Progenitor cell of endocrine pancreas (in vitro differentiated cells): ENCODE results near the gene RPS27. TPM values are rescaled to one million over a fixed set of nuclear protein-coding genes. Genes with fewer than 3 reads are reported as not detected.
"Not testable (repeated sequence)": the region's sequence is repeated elsewhere in the genome, so short reads cannot be mapped to it uniquely, and the experiment has no call there.

Experiments
- DNase-seq: peaks from one replicate; pipeline ENCODE4 v3.0.0; 2021; ENCODE audit warnings: low spot score; ENCODE audit not compliant: unreplicated experiment
- H3K27ac Mint-ChIP-seq: 2 replicates; pipeline ENCODE4 v1.8.0; 2021; ENCODE audit warnings: mild to moderate bottlenecking, moderate library complexity, mixed read lengths
- H3K27me3 Mint-ChIP-seq: 2 replicates; pipeline ENCODE4 v1.8.0; 2021; ENCODE audit warnings: mixed read lengths
- H3K36me3 Mint-ChIP-seq: 2 replicates; pipeline ENCODE4 v1.8.0; 2022; ENCODE audit warnings: mixed read lengths; ENCODE audit not compliant: insufficient read depth
- H3K4me1 Mint-ChIP-seq: 2 replicates; pipeline ENCODE4 v1.8.0; 2021; ENCODE audit warnings: low read depth, mixed read lengths
- H3K4me3 Mint-ChIP-seq: 2 replicates; pipeline ENCODE4 v1.8.0; 2021; ENCODE audit warnings: low read depth, mild to moderate bottlenecking, moderate library complexity, mixed read lengths
- H3K9me3 Mint-ChIP-seq: 2 replicates; pipeline ENCODE4 v1.8.0; 2021; ENCODE audit warnings: low read depth, mixed read lengths
- microRNA-seq: library from miRNA; unstranded; fragments of <30 nt; microRNA quantifications from one replicate; pipeline ENCODE4 v1.1.0, GENCODE V29; 2020; ENCODE audit warnings: borderline number of aligned reads; ENCODE audit not compliant: unreplicated experiment
- total RNA-seq: library from RNA; stranded (reverse); gene quantifications from 2 replicates; pipeline ENCODE4 v1.2.1, GENCODE V29; 2021
- TF ChIP-seq, protein P1 (sequence below): fragments of 200-600 bp; sonication (generic); IDR thresholded peaks from one replicate; pipeline ENCODE4 v1.5.0; 2021; ENCODE audit warnings: antibody characterized with exemption, mild to moderate bottlenecking; ENCODE audit not compliant: unreplicated experiment

RPS27 gene
- total RNA-seq, 1 donor from 2014 or later, result 2,294 TPM

DNA sequence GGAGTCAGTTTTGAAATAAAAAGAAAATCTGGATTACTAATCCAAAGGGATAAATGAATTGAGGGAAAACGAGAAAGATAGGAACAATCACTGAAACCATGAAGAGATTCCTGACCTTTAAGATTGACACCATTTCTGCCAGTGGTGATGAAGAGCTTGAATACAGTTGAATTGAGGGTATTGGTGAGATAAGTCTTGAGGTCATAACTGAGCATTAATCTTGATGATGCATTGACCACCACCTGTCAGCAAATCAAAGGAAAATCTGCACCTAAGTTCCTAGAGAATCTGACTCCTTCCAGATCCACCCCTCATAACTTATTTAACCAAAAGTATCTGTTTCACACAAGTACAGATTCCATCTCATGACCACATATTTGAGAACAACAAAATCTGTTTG is 21.6 kb downstream of the RPS27 start:
- TF ChIP-seq, protein P1, sequence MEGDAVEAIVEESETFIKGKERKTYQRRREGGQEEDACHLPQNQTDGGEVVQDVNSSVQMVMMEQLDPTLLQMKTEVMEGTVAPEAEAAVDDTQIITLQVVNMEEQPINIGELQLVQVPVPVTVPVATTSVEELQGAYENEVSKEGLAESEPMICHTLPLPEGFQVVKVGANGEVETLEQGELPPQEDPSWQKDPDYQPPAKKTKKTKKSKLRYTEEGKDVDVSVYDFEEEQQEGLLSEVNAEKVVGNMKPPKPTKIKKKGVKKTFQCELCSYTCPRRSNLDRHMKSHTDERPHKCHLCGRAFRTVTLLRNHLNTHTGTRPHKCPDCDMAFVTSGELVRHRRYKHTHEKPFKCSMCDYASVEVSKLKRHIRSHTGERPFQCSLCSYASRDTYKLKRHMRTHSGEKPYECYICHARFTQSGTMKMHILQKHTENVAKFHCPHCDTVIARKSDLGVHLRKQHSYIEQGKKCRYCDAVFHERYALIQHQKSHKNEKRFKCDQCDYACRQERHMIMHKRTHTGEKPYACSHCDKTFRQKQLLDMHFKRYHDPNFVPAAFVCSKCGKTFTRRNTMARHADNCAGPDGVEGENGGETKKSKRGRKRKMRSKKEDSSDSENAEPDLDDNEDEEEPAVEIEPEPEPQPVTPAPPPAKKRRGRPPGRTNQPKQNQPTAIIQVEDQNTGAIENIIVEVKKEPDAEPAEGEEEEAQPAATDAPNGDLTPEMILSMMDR, result no peak
- H3K9me3 Mint-ChIP-seq, result no peaks in the 10 kb centered on the region
- no peak for DNase-seq
- H3K4me1 Mint-ChIP-seq, result peaks cover 3% of the 10 kb centered on the region
- no peak overlapping the region for H3K4me3 Mint-ChIP-seq
- no peaks in the 10 kb centered on the region for H3K27me3 Mint-ChIP-seq
- H3K36me3 Mint-ChIP-seq, result no peaks in the 10 kb centered on the region
- no peak overlapping the region for H3K27ac Mint-ChIP-seq

- not testable (repeated sequence) for H3K4me3 Mint-ChIP-seq, DNase-seq, H3K27me3 Mint-ChIP-seq, H3K27ac Mint-ChIP-seq, H3K36me3 Mint-ChIP-seq, H3K9me3 Mint-ChIP-seq, H3K4me1 Mint-ChIP-seq
Observed at GRCh38 chr1:154012543-154012942, 22.0 kb downstream of the RPS27 start.

DNA sequence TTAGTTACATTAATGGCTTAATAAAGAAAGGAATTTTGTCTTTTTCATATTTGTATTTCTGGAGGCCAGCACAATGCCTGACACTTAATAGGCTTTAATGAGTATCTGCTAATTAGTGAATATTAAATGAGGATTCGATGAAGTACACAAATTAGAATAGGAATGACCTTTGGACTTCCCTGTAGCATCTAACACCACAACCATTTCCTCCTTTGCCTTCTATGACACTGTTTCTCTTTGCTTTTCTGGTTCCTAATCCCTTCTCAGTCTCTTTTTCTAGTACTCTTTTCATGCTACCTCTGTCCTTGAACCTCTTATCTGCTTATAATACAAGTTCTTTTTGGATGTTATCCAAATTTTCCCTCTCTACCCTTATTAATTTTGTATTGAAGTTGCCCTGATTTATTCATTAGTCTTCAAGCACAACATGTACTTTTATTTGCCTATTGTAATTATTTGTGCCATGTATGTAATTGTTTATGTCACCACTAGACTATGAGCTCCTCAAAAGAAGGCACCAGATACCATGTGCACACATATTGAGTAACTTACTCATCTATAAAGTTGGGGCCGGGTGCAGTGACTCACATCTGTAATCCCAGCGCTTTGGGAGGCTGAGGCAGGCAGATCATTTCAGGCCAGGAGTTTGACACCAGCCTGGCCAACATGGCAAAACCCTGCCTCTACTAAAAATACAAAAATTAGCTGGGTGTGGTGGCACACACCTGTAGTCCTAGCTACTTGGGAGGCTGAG is 23.8 kb downstream of the RPS27 start:
- H3K4me3 Mint-ChIP-seq, result no peak overlapping the region
- H3K4me1 Mint-ChIP-seq, result peaks cover 3% of the 10 kb centered on the region
- no peaks in the 10 kb centered on the region for H3K9me3 Mint-ChIP-seq
- H3K27ac Mint-ChIP-seq, result no peak overlapping the region
- DNase-seq, result no peak
- no peaks in the 10 kb centered on the region for H3K27me3 Mint-ChIP-seq
- H3K36me3 Mint-ChIP-seq, result no peaks in the 10 kb centered on the region
- TF ChIP-seq, protein P1, result no peak

DNA sequence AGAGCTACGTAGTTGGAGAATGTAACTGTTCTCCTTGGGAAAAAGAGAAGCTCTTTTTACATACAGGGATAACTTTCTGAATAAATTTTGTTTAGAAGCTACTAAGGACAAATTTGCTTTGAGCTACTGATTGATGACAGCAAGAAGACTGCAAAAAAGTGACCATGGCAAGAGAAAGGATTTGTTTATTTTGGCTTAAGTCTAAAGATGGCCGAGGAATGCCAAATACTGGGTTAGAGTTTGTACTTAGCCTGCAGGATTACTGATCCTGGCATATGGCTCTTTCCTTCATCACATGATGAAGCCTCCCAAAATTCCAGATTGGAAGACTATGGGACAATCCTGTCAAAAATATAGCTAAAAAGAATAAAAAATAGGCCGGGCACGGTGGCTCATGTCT is 28.7 kb downstream of the RPS27 start:
- Mint-ChIP-seq H3K27ac (no peak overlapping the region), H3K4me1 (peaks cover 2% of the 10 kb centered on the region), H3K9me3 (no peaks in the 10 kb centered on the region), H3K27me3 (no peaks in the 10 kb centered on the region), H3K36me3 (no peaks in the 10 kb centered on the region), H3K4me3 (no peak overlapping the region)
- TF ChIP-seq, protein P1, result no peak
- DNase-seq, result no peak

DNA sequence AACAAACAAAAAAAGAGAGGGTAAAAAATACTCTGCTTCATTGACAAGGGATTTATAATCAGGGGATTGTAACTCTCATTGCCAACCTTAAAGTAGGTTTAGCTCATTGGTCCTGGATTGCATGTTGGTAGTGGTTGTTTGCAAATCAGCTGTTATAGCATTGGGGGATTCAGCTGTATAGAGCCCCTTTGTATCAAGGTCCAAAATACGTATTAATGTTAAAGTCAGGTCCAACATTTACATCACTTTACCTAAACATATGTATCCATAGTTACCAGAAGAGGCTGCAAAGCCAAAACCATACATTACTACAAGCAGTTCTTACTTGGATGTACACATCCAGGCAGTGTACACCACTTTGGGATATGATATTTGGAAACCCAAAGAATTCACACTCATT is 29.4 kb downstream of the RPS27 start:
- TF ChIP-seq, protein P1, result no peak
- Mint-ChIP-seq H3K4me3 (no peak overlapping the region), H3K9me3 (no peaks in the 10 kb centered on the region), H3K27me3 (no peaks in the 10 kb centered on the region), H3K4me1 (no peaks in the 10 kb centered on the region), H3K27ac (no peak overlapping the region), H3K36me3 (no peaks in the 10 kb centered on the region)
- no peak for DNase-seq

DNA sequence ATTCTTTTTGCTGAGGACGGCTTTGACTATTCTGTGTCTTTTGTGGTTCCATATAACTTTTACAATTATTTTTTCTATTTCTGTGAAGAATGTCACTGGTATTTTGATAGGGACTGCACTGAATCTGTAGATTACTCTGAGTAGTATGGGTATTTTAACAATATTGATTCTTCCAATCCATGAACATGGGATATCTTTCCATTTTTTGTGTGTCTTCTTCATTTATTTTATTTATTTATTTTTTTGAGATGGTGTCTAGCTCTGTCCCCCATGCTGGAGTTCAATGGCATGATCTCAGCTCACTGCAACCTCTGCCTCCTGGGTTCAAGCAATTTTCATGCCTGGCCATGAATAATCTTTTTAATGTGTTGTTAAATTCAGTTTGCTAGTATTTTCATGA is 43.1 kb downstream of the RPS27 start:
- H3K4me3 Mint-ChIP-seq, H3K4me1 Mint-ChIP-seq, H3K27ac Mint-ChIP-seq, H3K36me3 Mint-ChIP-seq, H3K27me3 Mint-ChIP-seq, DNase-seq: not testable (repeated sequence)
- peaks cover 10% of the 10 kb centered on the region for H3K9me3 Mint-ChIP-seq

Small RNA genes within 50 kb of the gene (microRNA-seq; reads per million reads assigned to microRNA genes)
- gene MIR6737, result not detected

Other genes starting within 250 kb of the RPS27 start
- 29.5 and 36.6 TPM in 2 replicates for gene SLC27A3, start 215.4 kb upstream of the RPS27 start, total RNA-seq
- 48.8 and 52.6 TPM in 2 replicates for gene GATAD2B, start 67.8 kb upstream of the RPS27 start, total RNA-seq
- 84.7 and 93.4 TPM in 2 replicates for gene DENND4B, start 44.0 kb upstream of the RPS27 start, total RNA-seq
- 40.9 and 41.9 TPM in 2 replicates for gene CRTC2, start 32.1 kb upstream of the RPS27 start, total RNA-seq
- gene SLC39A1, start 27.2 kb upstream of the RPS27 start, total RNA-seq, result 70.6 and 75.4 TPM in 2 replicates
- 36.6 and 41.7 TPM in 2 replicates for gene CREB3L4, start 22.9 kb upstream of the RPS27 start, total RNA-seq
- gene JTB, start 13.1 kb upstream of the RPS27 start, total RNA-seq, result 75.0 and 76.5 TPM in 2 replicates
- gene RAB13, start 4.4 kb upstream of the RPS27 start, total RNA-seq, result 83.3 and 90.4 TPM in 2 replicates
- 0.05 and 0.07 TPM in 2 replicates for gene NUP210L, start 164.3 kb downstream of the RPS27 start, total RNA-seq
- 298 and 304 TPM in 2 replicates for gene TPM3, start 201.3 kb downstream of the RPS27 start, total RNA-seq
- gene CFAP141, start 215.6 kb downstream of the RPS27 start, total RNA-seq, result not detected in 2 replicates
- gene UBAP2L, start 230.2 kb downstream of the RPS27 start, total RNA-seq, result 263 and 268 TPM in 2 replicates